ENCODE measurements around the gene LEMD2. TPM values are rescaled to one million over a fixed set of nuclear protein-coding genes. Genes with fewer than 3 reads are reported as not detected.

Gene LEMD2
- total RNA-seq, 6 experiments from 2014 or later = 17.8 to 28.0 (median 21.8) TPM

DNA sequence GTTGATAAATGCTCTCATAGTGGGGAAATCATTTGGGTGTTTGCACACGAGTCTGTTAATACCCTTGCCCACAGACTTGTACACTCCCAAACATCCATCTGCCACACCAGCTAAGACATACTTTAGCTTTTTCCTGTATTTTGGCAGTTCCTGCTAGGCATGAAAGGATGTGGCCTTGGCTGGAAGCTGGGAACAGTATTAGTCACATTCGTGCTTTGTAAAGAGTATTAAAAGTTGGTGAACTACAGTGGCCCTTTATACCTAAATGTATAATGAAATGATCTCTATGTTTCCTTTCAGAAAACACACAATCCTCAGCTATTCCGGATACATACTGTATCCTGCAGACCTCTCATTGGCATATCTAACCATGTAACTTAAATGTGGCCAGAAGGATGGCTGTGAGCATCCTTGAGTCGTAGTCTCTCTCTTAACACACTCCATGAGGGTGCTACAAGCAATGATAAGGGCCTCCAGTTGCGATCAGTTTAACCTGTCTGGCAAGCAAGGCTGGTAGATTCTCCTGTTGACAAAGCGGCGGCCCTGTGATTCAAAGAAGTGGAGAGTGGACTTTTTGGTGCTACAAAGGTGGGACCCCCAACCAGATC lies 1.5 kb downstream of the LEMD2 start:
- Histone ChIP-seq H3K4me3 (peak overlapping the region; percentile 81 to 97 (median 92)), H3K27ac (peak overlapping the region; percentile 91 to 95 (median 94)), H3K9me3 (no peaks in the 10 kb centered on the region), H3K27me3 (no peaks in the 10 kb centered on the region), H3K4me1 (peaks cover 0 to 23% (median 2%) of the 10 kb centered on the region in 4 donors), H3K36me3 (peaks cover 6 to 22% (median 10%) of the 10 kb centered on the region in 4 donors)
- ATAC-seq (no peak), DNase-seq (no peak)
- TF ChIP-seq, protein P1, sequence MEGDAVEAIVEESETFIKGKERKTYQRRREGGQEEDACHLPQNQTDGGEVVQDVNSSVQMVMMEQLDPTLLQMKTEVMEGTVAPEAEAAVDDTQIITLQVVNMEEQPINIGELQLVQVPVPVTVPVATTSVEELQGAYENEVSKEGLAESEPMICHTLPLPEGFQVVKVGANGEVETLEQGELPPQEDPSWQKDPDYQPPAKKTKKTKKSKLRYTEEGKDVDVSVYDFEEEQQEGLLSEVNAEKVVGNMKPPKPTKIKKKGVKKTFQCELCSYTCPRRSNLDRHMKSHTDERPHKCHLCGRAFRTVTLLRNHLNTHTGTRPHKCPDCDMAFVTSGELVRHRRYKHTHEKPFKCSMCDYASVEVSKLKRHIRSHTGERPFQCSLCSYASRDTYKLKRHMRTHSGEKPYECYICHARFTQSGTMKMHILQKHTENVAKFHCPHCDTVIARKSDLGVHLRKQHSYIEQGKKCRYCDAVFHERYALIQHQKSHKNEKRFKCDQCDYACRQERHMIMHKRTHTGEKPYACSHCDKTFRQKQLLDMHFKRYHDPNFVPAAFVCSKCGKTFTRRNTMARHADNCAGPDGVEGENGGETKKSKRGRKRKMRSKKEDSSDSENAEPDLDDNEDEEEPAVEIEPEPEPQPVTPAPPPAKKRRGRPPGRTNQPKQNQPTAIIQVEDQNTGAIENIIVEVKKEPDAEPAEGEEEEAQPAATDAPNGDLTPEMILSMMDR (IDR thresholded peaks at IDR 0.05) = no peak
- TF ChIP-seq POLR2A (IDR thresholded peaks at IDR 0.05) = no peak
- 34% methylated on average over 7 of the region's 7 CpGs for WGBS (ENCODE audit: insufficient coverage, low coverage, low lambda C conversion rate, missing lambda C conversion rate)
- intact Hi-C loops (cut with DNase I) = no loop called here

DNA sequence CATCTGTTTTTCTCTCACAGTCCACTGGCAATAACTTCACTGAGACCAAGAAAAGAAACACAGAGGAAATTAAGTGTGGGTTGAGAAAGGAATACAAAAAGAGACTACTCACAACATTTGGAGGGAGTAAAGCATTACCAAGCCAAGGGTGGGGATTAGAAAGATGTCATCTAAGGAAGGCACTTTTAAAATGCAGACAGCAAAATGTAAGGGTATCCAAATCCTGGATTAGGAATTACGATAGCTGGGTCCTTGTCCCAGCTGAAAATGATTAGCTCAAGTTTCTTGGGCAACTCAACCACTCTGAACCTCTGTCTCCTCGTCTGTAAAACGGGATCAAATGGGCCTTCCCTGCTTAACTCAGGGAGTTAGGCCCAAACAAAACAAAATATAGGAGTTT lies 2.2 kb downstream of the LEMD2 start:
- peaks cover 0 to 23% (median 2%) of the 10 kb centered on the region in 4 donors for H3K4me1 ChIP-seq
- DNase-seq (no peak), ATAC-seq (no peak)
- no peaks in the 10 kb centered on the region for H3K27me3 ChIP-seq
- intact Hi-C loops (cut with DNase I) = no loop called here
- TF ChIP-seq, protein P1 (IDR thresholded peaks at IDR 0.05) = no peak
- no peak for TF ChIP-seq POLR2A (IDR thresholded peaks at IDR 0.05)
- H3K36me3 ChIP-seq = peaks cover 6 to 28% (median 10%) of the 10 kb centered on the region in 4 donors
- H3K4me3 ChIP-seq = no peak overlapping the region
- H3K27ac ChIP-seq = peak overlapping the region in 2 of 3 donors; percentile 29 to 94
- no peaks in the 10 kb centered on the region for H3K9me3 ChIP-seq
- WGBS (ENCODE audit: insufficient coverage, low coverage, low lambda C conversion rate, missing lambda C conversion rate) = 82% methylated on average over 3 of the region's 3 CpGs

DNA sequence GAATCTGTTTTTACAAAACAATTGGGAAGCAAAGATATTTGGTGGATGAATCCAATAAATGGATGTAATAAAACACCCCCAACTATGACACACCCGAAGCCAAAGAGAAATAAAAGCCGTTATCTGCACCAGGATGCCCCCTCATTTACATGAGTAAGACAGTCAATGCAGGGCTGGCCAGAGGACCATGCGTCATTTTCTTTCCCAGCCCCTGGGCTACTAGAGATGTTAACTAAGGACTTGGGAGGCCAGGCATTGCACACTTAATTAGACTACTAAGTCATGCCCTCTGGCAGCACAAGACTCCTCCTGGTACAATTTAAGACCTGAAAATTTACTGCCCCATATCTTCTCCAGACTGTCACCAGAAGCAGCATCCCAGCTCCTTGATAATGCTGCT lies 3.2 kb downstream of the LEMD2 start:
- ATAC-seq = no peak
- H3K36me3 ChIP-seq = peaks cover 6 to 32% (median 11%) of the 10 kb centered on the region in 4 donors

DNA sequence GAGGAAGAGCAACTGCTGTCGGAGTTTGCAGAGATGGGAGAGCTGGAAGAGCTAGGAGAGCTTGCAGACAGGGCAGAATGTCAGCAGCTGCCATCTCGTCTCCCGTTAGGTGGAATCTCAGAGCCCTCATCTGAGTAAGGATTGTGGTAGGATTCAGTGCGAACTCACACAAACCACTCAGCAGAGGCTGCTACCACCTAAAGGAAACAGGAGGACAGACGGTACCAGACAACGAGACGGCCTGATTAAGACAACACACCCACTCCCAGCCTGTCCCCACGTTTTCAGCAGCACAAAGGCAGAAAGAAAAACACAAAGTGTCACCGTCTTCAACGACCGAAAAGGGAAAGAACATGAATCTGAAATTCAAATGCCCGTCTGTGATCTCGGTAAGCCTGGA lies 4.1 kb downstream of the LEMD2 start:
- H3K27me3 ChIP-seq = no peaks in the 10 kb centered on the region
- peaks cover 9 to 42% (median 18%) of the 10 kb centered on the region in 4 donors for H3K36me3 ChIP-seq
- peaks cover 0 to 23% (median 2%) of the 10 kb centered on the region in 4 donors for H3K4me1 ChIP-seq
- H3K9me3 ChIP-seq = no peaks in the 10 kb centered on the region
- no peak overlapping the region for H3K27ac ChIP-seq
- ATAC-seq = no peak
- intact Hi-C loops (cut with DNase I) = no loop called here
- DNase-seq = no peak
- TF ChIP-seq, protein P1 (IDR thresholded peaks at IDR 0.05) = no peak
- no peak for TF ChIP-seq POLR2A (IDR thresholded peaks at IDR 0.05)
- WGBS (ENCODE audit: insufficient coverage, low coverage, low lambda C conversion rate, missing lambda C conversion rate) = 53% methylated on average over 4 of the region's 13 CpGs
- no peak overlapping the region for H3K4me3 ChIP-seq

More for the DNA sequence above, 3.2 kb downstream of the LEMD2 start:
- 56% methylated on average over 2 of the region's 3 CpGs for WGBS (ENCODE audit: insufficient coverage, low coverage, low lambda C conversion rate, missing lambda C conversion rate)
- no peak for DNase-seq
- intact Hi-C loops (cut with DNase I) = no loop called here
- no peak overlapping the region for H3K27ac ChIP-seq
- H3K9me3 ChIP-seq = no peaks in the 10 kb centered on the region
- TF ChIP-seq, protein P1 (IDR thresholded peaks at IDR 0.05) = no peak
- TF ChIP-seq POLR2A (IDR thresholded peaks at IDR 0.05) = no peak
- H3K4me1 ChIP-seq = peaks cover 0 to 23% (median 2%) of the 10 kb centered on the region in 4 donors
- H3K27me3 ChIP-seq = no peaks in the 10 kb centered on the region
- H3K4me3 ChIP-seq = no peak overlapping the region
